HG03439 (cell line): ENCODE measurements around the gene NIPSNAP3A.

ENCODE experiments used
- ATAC-seq: cut with Tn5 transposase; IDR thresholded peaks from one replicate; pipeline ENCODE4 v1.9.1; 2021; ENCODE audit warnings: mild to moderate bottlenecking, moderate library complexity; ENCODE audit not compliant: unreplicated experiment

Gene NIPSNAP3A

GRCh38 chr9:104802906-104803305 is 55.4 kb downstream of the NIPSNAP3A start:
- no peak for ATAC-seq

- ATAC-seq, result no peak
Observed at GRCh38 chr9:104805441-104805840, 58.0 kb downstream of the NIPSNAP3A start.

- ATAC-seq, result no peak
Observed at GRCh38 chr9:104808035-104808614, 60.6 kb downstream of the NIPSNAP3A start.
